Measurements from ENCODE around the gene GKN1.

GKN1 gene

GRCh38 chr2:68961380-68961779, 13.1 kb upstream of the GKN1 start:
- DNase-seq (ENCODE audit: low spot score) = no peak

GRCh38 chr2:68964282-68964681, 10.2 kb upstream of the GKN1 start:
- DNase-seq (ENCODE audit: low spot score) = no peak

GRCh38 chr2:68968221-68968620, 6.2 kb upstream of the GKN1 start:
- no peak for DNase-seq (ENCODE audit: low spot score)

- DNase-seq (ENCODE audit: low spot score) = no peak
Measured at GRCh38 chr2:68969736-68970490, 4.5 kb upstream of the GKN1 start.

GRCh38 chr2:68970566-68971265, 3.7 kb upstream of the GKN1 start:
- no peak for DNase-seq (ENCODE audit: low spot score)

GRCh38 chr2:68971591-68972231, 2.7 kb upstream of the GKN1 start:
- no peak for DNase-seq (ENCODE audit: low spot score)

GRCh38 chr2:68974946-68975665, 670 bp downstream of the GKN1 start:
- DNase-seq (ENCODE audit: low spot score) = no peak

GRCh38 chr2:68975844-68976243, 1.4 kb downstream of the GKN1 start:
- DNase-seq (ENCODE audit: low spot score) = no peak

- no peak for DNase-seq (ENCODE audit: low spot score)
Measured at GRCh38 chr2:68977453-68977852, 3.0 kb downstream of the GKN1 start.

- DNase-seq (ENCODE audit: low spot score) = no peak
Measured at GRCh38 chr2:68978098-68978497, 3.7 kb downstream of the GKN1 start.

- no peak for DNase-seq (ENCODE audit: low spot score)
Measured at GRCh38 chr2:68980956-68981355, 6.5 kb downstream of the GKN1 start.

GRCh38 chr2:68987021-68987503, 12.6 kb downstream of the GKN1 start:
- DNase-seq (ENCODE audit: low spot score) = peak; percentile 34

- DNase-seq (ENCODE audit: low spot score) = no peak
Measured at GRCh38 chr2:68989035-68989434, 14.6 kb downstream of the GKN1 start.

- DNase-seq (ENCODE audit: low spot score) = no peak
Measured at GRCh38 chr2:68992341-68992740, 17.9 kb downstream of the GKN1 start.

- no peak for DNase-seq (ENCODE audit: low spot score)
Measured at GRCh38 chr2:68992933-68993332, 18.5 kb downstream of the GKN1 start.

GRCh38 chr2:68993660-68994059, 19.2 kb downstream of the GKN1 start:
- no peak for DNase-seq (ENCODE audit: low spot score)

GRCh38 chr2:68994864-68995263, 20.4 kb downstream of the GKN1 start:
- DNase-seq (ENCODE audit: low spot score) = no peak

- DNase-seq (ENCODE audit: low spot score) = no peak
Measured at GRCh38 chr2:68995916-68996315, 21.5 kb downstream of the GKN1 start.

GRCh38 chr2:68997401-68997800, 23.0 kb downstream of the GKN1 start:
- DNase-seq (ENCODE audit: low spot score) = no peak

- DNase-seq (ENCODE audit: low spot score) = no peak
Measured at GRCh38 chr2:69001879-69002278, 27.4 kb downstream of the GKN1 start.

GRCh38 chr2:69003731-69004130, 29.3 kb downstream of the GKN1 start:
- DNase-seq (ENCODE audit: low spot score) = no peak

- DNase-seq (ENCODE audit: low spot score) = no peak
Measured at GRCh38 chr2:69007169-69007568, 32.7 kb downstream of the GKN1 start.

Measured in Ammon's horn (tissue), 1 donor.